ENCODE measurements around the gene PDE2A. TPM values are rescaled to one million over a fixed set of nuclear protein-coding genes. Genes with fewer than 3 reads are reported as not detected.

Gene PDE2A
- polyA plus RNA-seq, 2 of the 4 experiments (the other 2 are of a cell fraction) = 0.62 to 1.5 TPM

- no peak for TF ChIP-seq BHLHE40 (IDR thresholded peaks at IDR 0.05; ENCODE audit: low read depth, low read length)
- no peak for TF ChIP-seq POLR2A (IDR thresholded peaks at IDR 0.05; ENCODE audit: low read length)
- TF ChIP-seq JUN (IDR thresholded peaks at IDR 0.05) = no peak
- TF ChIP-seq NR3C1 (IDR thresholded peaks at IDR 0.05) = no peak
- TF ChIP-seq PHF8 (IDR thresholded peaks at IDR 0.05; ENCODE audit: borderline replicate concordance, low read depth) = no peak
- no peak for TF ChIP-seq NPAS2 (CRISPR knock-in tag; IDR thresholded peaks at IDR 0.05; ENCODE audit: borderline replicate concordance)
- no peak for TF ChIP-seq CHD2 (IDR thresholded peaks at IDR 0.05; ENCODE audit: low read length, partially characterized antibody)
- TF ChIP-seq RFX5 (IDR thresholded peaks at IDR 0.05) = no peak
- no peak for TF ChIP-seq RCOR1 (IDR thresholded peaks at IDR 0.05; ENCODE audit: low read depth, low read length)
- no peak for TF ChIP-seq HOXB5 (CRISPR knock-in tag; IDR thresholded peaks at IDR 0.05)
- TF ChIP-seq ELK1 (IDR thresholded peaks at IDR 0.05; ENCODE audit: low read depth, low read length) = no peak
- TF ChIP-seq ATOH8 (CRISPR knock-in tag; IDR thresholded peaks at IDR 0.05; ENCODE audit: low read depth) = no peak
- TF ChIP-seq ZSCAN20 (CRISPR knock-in tag; IDR thresholded peaks at IDR 0.05) = no peak
- TF ChIP-seq USF2 (IDR thresholded peaks at IDR 0.05) = no peak
- Histone ChIP-seq H3K4me2 (no peak overlapping the region), H3K4me1 (no peaks in the 10 kb centered on the region), H3K27ac (no peak overlapping the region), H3K9me3 (no peaks in the 10 kb centered on the region; the same call in 2 of the 3 replicates), H3K4me3 (no peak overlapping the region)
- DNase-seq (ENCODE audit: low read depth in 1 of 2, low spot score in 1 of 2) = no peak
- ATAC-seq = no peak
- ChIA-PET POLR2A (no interaction called here), CTCF (interaction anchor here (1.2 to 1.8 kb wide), 3 partner anchors 14 to 58 kb away, joined by 3 to 5 read pairs (median 4); no protein-coding TSS in a partner anchor)
- 52% methylated on average over 12 of the region's 12 CpGs for WGBS (ENCODE audit: missing lambda C conversion rate)
- FAIRE-seq = no peak
Measured at GRCh38 chr11:72624496-72625201, 49.6 kb downstream of the PDE2A start.

- H3K4me3 ChIP-seq = no peak overlapping the region
- 5% methylated on average over 8 of the region's 8 CpGs for WGBS (ENCODE audit: missing lambda C conversion rate)
- ATAC-seq = no peak; a peak in 1 of 6 replicates
- no peak for DNase-seq (ENCODE audit: low read depth in 1 of 2, low spot score in 1 of 2)
- H3K4me1 ChIP-seq = no peaks in the 10 kb centered on the region
- H3K9me3 ChIP-seq = no peaks in the 10 kb centered on the region; the same call in 2 of the 3 replicates
- H3K4me2 ChIP-seq = no peak overlapping the region
- ChIA-PET CTCF (interaction anchor here (1.2 to 1.3 kb wide), 3 partner anchors 14 to 38 kb away, joined by 3 to 4 read pairs (median 4); no protein-coding TSS in a partner anchor), POLR2A (no interaction called here)
- H3K27ac ChIP-seq = no peak overlapping the region
- no peak for FAIRE-seq
- no peak for TF ChIP-seq MYC (IDR thresholded peaks at IDR 0.05; ENCODE audit: borderline replicate concordance, low read length)
- TF ChIP-seq GATA3 (IDR thresholded peaks at IDR 0.05; ENCODE audit: borderline replicate concordance) = no peak
- TF ChIP-seq KDM5A (IDR thresholded peaks at IDR 0.05) = no peak
- no peak for TF ChIP-seq SREBF2 (IDR thresholded peaks at IDR 0.05)
- no peak for TF ChIP-seq EP300 (IDR thresholded peaks at IDR 0.05)
- TF ChIP-seq REST (IDR thresholded peaks at IDR 0.05) = no peak
Measured at GRCh38 chr11:72623052-72623451, 51.2 kb downstream of the PDE2A start.

All from A549 (cell line).